HepG2 (cell line): ENCODE results near the gene KDM4B. TPM values are rescaled to one million over a fixed set of nuclear protein-coding genes. Genes with fewer than 3 reads are reported as not detected.

ENCODE experiments used
- BORCS8-MEF2B ChIP-seq: sonication (generic); formaldehyde crosslinking; IDR thresholded peaks from 2 replicates; pipeline ENCODE4 v1.8.0; 2022; ENCODE audit warnings: mild to moderate bottlenecking, missing genetic modification reagents
- HOXD1 ChIP-seq: sonication (generic); formaldehyde crosslinking; IDR thresholded peaks from 2 replicates; pipeline ENCODE4 v1.5.0; 2020; ENCODE audit warnings: missing genetic modification reagents
- KDM4B ChIP-seq: sonication (generic); formaldehyde crosslinking; IDR thresholded peaks from 2 replicates; pipeline ENCODE4 v1.4.0; 2020; ENCODE audit warnings: missing genetic modification reagents
- NPAS2 ChIP-seq: sonication (generic); formaldehyde crosslinking; IDR thresholded peaks from 2 replicates; pipeline ENCODE4 v1.8.0; 2022; ENCODE audit warnings: mild to moderate bottlenecking, missing genetic modification reagents, borderline replicate concordance
- RBAK ChIP-seq: sonication (generic); formaldehyde crosslinking; IDR thresholded peaks from 2 replicates; pipeline ENCODE4 v1.5.1; 2020; ENCODE audit warnings: mild to moderate bottlenecking, missing genetic modification reagents
- SRSF1 ChIP-seq: fragments of 200-400 bp; formaldehyde crosslinking; optimal IDR thresholded peaks from 2 replicates; pipeline ENCODE3; 2017; ENCODE audit warnings: mild to moderate bottlenecking, low read depth, low read length, moderate library complexity
- ZNF343 ChIP-seq: sonication (generic); formaldehyde crosslinking; IDR thresholded peaks from 2 replicates; pipeline ENCODE4 v1.4.0; 2020; ENCODE audit warnings: mild to moderate bottlenecking, missing genetic modification reagents
- ZNF615 ChIP-seq: sonication (generic); formaldehyde crosslinking; IDR thresholded peaks from 2 replicates; pipeline ENCODE4 v1.5.0; 2020; ENCODE audit warnings: mild to moderate bottlenecking, missing genetic modification reagents, borderline replicate concordance
- ZNF749 ChIP-seq: sonication (generic); formaldehyde crosslinking; IDR thresholded peaks from 2 replicates; pipeline ENCODE4 v1.8.0; 2022; ENCODE audit warnings: mild to moderate bottlenecking, missing genetic modification reagents, moderate library complexity, borderline replicate concordance
- ZNF850 ChIP-seq: sonication (generic); formaldehyde crosslinking; conservative IDR thresholded peaks from 2 replicates; pipeline ENCODE4 v1.9.0; 2021; ENCODE audit warnings: mild to moderate bottlenecking, missing genetic modification reagents
- polyA plus RNA-seq, 8 experiments: library from polyadenylated mRNA; depleted of rRNA in 3 of 8; stranded (reverse) in 7 of 8; unstranded in 1 of 8; fragments of >200 nt; fragmentation: Illumina TruSeq in 4 of 8; extraction: Trizol in 4 of 8; gene quantifications; 2 replicates each; pipeline versions ENCODE4 v1.2.1 to v1.2.3, GENCODE V29; 2011 to 2016; ENCODE audit warnings: low read depth in 4 of 8, missing spikeins in 1 of 8, mixed read lengths in 1 of 8; ENCODE audit not compliant: insufficient read depth in 1 of 8
- total RNA-seq, 5 experiments: library from RNA; depleted of rRNA; stranded (reverse); fragments of >200 nt; fragmentation: Illumina TruSeq; extraction: Trizol; gene quantifications; 2 replicates each; pipeline ENCODE4 v1.2.3, GENCODE V29; 2016; ENCODE audit warnings: low read depth in 1 of 5
- TF ChIP-seq, protein P1 (sequence below): sonication (generic); formaldehyde crosslinking; IDR thresholded peaks from 2 replicates; pipeline ENCODE4 v1.4.0; 2020; ENCODE audit warnings: mild to moderate bottlenecking, missing genetic modification reagents
- TF ChIP-seq, protein P2 (sequence below): sonication (generic); formaldehyde crosslinking; IDR thresholded peaks from 2 replicates; pipeline ENCODE4 v1.5.0; 2020; ENCODE audit warnings: mild to moderate bottlenecking, missing genetic modification reagents
- TF ChIP-seq, protein P3 (sequence below): sonication (generic); formaldehyde crosslinking; conservative IDR thresholded peaks from 2 replicates; pipeline ENCODE4 v1.4.0; 2020; ENCODE audit warnings: mild to moderate bottlenecking, missing genetic modification reagents, moderate library complexity

The KDM4B gene
- total and polyA plus RNA-seq, 2 of the 13 experiments (the other 11 are each of a cell fraction or from before 2014, with no cell fraction given): 4.9 to 14.6 TPM

DNA sequence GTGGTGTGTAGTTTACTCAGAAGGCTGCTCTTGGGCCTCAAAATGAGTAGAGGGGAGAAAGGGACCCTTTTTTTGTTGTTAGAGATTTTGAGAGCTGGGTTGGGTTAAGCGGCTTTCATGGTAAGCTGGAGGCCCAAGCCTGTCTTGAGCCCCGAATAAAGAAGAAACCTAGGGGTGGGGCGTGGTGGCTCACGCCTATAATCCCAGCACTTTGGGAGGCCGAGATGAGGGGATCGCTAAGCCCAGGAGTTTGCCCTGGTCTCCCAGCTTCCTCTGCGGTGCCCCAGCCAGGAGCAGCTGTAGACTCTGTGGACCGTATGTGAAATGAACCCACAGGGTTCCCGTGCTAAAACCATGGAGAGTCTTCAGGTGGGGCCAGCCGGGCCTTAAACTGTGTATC, 56.1 kb downstream of the KDM4B start (continued):
- TF ChIP-seq ZNF850 (CRISPR knock-in tag): no peak
- TF ChIP-seq, protein P1, sequence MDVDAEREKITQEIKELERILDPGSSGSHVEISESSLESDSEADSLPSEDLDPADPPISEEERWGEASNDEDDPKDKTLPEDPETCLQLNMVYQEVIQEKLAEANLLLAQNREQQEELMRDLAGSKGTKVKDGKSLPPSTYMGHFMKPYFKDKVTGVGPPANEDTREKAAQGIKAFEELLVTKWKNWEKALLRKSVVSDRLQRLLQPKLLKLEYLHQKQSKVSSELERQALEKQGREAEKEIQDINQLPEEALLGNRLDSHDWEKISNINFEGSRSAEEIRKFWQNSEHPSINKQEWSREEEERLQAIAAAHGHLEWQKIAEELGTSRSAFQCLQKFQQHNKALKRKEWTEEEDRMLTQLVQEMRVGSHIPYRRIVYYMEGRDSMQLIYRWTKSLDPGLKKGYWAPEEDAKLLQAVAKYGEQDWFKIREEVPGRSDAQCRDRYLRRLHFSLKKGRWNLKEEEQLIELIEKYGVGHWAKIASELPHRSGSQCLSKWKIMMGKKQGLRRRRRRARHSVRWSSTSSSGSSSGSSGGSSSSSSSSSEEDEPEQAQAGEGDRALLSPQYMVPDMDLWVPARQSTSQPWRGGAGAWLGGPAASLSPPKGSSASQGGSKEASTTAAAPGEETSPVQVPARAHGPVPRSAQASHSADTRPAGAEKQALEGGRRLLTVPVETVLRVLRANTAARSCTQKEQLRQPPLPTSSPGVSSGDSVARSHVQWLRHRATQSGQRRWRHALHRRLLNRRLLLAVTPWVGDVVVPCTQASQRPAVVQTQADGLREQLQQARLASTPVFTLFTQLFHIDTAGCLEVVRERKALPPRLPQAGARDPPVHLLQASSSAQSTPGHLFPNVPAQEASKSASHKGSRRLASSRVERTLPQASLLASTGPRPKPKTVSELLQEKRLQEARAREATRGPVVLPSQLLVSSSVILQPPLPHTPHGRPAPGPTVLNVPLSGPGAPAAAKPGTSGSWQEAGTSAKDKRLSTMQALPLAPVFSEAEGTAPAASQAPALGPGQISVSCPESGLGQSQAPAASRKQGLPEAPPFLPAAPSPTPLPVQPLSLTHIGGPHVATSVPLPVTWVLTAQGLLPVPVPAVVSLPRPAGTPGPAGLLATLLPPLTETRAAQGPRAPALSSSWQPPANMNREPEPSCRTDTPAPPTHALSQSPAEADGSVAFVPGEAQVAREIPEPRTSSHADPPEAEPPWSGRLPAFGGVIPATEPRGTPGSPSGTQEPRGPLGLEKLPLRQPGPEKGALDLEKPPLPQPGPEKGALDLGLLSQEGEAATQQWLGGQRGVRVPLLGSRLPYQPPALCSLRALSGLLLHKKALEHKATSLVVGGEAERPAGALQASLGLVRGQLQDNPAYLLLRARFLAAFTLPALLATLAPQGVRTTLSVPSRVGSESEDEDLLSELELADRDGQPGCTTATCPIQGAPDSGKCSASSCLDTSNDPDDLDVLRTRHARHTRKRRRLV (CRISPR knock-in tag): no peak
- no peak for TF ChIP-seq SRSF1
- TF ChIP-seq ZNF343 (CRISPR knock-in tag): no peak
- TF ChIP-seq, protein P2, sequence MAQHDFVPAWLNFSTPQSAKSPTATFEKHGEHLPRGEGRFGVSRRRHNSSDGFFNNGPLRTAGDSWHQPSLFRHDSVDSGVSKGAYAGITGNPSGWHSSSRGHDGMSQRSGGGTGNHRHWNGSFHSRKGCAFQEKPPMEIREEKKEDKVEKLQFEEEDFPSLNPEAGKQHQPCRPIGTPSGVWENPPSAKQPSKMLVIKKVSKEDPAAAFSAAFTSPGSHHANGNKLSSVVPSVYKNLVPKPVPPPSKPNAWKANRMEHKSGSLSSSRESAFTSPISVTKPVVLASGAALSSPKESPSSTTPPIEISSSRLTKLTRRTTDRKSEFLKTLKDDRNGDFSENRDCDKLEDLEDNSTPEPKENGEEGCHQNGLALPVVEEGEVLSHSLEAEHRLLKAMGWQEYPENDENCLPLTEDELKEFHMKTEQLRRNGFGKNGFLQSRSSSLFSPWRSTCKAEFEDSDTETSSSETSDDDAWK (CRISPR knock-in tag): no peak
- TF ChIP-seq, protein P3, sequence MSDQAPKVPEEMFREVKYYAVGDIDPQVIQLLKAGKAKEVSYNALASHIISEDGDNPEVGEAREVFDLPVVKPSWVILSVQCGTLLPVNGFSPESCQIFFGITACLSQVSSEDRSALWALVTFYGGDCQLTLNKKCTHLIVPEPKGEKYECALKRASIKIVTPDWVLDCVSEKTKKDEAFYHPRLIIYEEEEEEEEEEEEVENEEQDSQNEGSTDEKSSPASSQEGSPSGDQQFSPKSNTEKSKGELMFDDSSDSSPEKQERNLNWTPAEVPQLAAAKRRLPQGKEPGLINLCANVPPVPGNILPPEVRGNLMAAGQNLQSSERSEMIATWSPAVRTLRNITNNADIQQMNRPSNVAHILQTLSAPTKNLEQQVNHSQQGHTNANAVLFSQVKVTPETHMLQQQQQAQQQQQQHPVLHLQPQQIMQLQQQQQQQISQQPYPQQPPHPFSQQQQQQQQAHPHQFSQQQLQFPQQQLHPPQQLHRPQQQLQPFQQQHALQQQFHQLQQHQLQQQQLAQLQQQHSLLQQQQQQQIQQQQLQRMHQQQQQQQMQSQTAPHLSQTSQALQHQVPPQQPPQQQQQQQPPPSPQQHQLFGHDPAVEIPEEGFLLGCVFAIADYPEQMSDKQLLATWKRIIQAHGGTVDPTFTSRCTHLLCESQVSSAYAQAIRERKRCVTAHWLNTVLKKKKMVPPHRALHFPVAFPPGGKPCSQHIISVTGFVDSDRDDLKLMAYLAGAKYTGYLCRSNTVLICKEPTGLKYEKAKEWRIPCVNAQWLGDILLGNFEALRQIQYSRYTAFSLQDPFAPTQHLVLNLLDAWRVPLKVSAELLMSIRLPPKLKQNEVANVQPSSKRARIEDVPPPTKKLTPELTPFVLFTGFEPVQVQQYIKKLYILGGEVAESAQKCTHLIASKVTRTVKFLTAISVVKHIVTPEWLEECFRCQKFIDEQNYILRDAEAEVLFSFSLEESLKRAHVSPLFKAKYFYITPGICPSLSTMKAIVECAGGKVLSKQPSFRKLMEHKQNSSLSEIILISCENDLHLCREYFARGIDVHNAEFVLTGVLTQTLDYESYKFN (CRISPR knock-in tag): no peak
- no peak for TF ChIP-seq HOXD1
- TF ChIP-seq KDM4B: no peak
- no peak for TF ChIP-seq ZNF749
- no peak for TF ChIP-seq RBAK (CRISPR knock-in tag)
- no peak for TF ChIP-seq ZNF615
- TF ChIP-seq NPAS2 (CRISPR knock-in tag): no peak
- no peak for TF ChIP-seq BORCS8-MEF2B
